Femur (tissue), 1 donor: Measurements from ENCODE around the gene NRN1.
"Not testable (repeated sequence)": the region's sequence is repeated elsewhere in the genome, so short reads cannot be mapped to it uniquely, and the experiment has no call there.

ENCODE experiments used
- DNase-seq: peaks from one replicate; pipeline ENCODE4 v3.0.0-alpha.2; 2017

Gene NRN1, protein sequence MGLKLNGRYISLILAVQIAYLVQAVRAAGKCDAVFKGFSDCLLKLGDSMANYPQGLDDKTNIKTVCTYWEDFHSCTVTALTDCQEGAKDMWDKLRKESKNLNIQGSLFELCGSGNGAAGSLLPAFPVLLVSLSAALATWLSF

DNA sequence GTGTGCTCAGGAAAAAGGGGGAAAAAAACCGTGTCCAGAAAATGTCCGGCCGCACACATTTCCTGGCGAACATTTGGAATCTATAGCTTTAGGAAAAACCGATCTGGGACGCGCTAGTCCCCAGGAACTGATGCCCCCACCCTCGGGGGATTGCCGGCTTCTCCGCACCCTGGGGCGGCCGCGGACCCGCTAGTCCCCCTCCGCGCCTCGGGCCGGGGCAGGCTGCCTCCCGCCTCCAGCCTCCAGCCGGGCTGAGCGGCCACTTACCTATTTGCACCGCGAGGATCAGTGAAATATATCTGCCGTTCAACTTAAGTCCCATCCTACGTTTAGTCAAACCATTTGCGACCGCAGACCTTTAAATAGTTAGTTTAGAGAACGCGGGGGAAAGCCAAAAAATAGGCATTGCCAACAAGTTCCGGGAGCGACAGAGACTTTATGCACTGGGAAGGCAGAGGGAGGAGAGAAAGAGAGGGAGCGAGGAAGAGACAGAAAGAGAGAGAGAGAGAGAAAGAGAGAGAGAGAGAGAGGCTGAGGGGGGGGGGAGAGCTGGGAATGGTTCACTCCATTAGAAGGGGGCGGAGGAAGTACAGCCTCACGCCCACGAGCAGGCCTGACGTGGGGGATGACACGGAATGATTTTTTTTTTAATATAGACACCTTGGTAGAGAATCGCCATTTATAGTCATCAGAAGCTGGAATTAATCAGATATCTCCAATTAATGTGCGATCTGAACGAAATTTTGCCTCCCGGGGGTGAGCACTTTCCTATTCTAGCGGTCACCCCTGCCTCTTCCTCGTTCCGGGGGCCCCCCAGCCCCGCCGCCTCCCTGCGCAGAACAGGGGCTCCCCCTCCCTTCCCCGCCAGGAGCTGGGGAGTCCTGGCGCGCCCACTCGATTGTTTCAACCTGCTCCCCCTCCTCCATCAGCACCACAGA lies at the start of gene NRN1:
Gene NRN1, minus strand, starts transcription at position 498 of the 938 bp plus-strand sequence. Its CDS starts 176 bp downstream, at position 322.
- peak; percentile 33 for DNase-seq

DNA sequence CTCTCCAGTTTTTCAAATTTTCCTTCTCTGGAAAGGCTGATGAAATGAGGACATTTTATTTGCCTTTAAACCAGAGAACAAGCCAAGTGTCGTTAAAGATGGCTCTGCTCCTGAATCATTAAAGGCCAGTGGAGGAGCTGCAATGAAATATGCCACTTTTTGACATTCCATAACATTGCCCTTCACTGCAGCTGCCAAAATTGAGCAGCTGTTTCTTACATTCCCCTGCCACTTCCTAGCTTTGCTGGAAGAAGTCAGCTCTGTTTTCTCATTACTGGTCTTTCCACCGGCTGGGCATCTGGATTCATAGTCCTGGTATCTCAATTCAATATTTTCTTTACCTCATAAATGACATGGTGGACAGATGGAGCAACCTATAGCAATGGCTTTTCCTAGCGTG lies 45.5 kb upstream of the NRN1 start:
- no peak for DNase-seq

DNA sequence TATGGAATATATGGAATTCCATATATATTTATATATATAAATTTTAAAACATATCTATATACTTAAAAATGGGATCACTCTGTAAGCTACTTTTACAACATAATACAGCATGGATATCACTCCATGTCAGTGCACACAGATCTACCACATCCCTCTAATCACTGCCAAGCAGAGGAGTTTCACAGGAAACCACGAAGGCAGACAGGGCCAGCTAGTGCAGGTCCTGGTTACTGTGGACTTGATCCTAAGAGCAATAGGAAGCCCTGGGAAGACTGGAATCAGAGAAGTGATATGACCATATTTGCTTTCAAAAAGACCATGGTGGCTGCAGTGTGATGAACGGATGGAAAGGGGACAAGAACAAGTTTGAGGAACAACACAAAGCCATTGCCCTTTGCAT lies 40.0 kb upstream of the NRN1 start:
- no peak for DNase-seq

DNA sequence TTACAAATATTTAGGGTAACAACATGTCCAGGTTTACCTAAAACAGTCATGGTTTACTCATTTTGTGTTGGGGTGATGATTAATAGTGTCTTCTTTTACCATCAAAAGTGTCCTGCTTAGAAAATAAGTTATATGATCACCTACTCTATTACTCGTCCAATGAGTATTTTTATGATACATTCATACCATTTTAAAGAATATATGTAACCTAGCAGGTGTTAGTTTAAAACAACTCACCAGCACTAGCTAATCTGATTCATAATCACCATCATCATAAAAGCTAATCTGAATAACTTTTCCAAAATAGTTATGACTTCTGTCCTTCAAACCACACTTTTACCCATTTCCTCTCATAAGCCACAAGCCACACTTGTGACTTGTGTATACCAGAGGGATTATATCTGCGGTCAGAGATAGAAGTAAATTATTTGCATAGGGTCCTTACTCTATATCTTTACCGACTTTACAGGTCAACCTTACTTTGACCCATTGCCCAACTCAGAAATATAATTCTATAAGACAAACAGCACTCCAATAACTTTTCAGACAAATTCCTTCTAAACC lies 33.3 kb upstream of the NRN1 start:
- no peak for DNase-seq

DNA sequence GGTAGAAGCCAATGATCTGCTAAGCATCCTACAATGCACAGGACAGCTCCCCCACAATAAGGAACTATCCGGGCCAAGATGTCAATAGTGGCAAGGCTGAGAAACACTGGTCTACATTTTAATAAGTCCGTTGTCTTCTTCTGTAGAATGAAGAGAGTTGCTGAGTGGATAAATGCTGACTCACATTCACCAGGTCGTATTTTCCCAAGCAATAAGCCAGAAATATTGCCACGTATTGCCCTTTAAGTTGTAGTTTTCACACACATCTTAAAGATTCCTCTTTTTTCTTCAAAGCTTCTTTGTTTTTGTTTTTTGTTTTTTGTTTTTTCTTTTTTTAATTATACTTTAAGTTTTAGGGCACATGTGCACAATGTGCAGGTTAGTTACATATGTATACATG lies 30.5 kb upstream of the NRN1 start:
- no peak for DNase-seq

DNA sequence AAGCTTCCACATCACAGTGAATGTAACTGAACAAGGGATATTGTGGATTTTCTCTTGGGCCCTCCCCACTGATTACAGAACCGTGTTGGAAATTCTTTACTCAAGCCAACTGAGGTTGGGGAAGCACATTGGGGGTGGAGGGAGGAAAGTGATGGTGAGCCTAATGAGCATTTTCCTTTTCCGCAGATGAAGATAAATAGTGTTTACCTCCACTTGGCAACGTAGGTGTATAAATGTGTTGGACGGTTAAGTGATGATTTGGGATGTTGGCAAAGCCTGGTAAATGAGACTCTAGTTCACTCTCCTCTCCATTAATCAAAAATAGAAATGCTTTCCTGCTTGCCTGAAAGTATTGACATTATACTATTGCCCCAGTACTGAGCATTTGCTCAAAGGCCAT lies 27.1 kb upstream of the NRN1 start:
- no peak for DNase-seq

DNA sequence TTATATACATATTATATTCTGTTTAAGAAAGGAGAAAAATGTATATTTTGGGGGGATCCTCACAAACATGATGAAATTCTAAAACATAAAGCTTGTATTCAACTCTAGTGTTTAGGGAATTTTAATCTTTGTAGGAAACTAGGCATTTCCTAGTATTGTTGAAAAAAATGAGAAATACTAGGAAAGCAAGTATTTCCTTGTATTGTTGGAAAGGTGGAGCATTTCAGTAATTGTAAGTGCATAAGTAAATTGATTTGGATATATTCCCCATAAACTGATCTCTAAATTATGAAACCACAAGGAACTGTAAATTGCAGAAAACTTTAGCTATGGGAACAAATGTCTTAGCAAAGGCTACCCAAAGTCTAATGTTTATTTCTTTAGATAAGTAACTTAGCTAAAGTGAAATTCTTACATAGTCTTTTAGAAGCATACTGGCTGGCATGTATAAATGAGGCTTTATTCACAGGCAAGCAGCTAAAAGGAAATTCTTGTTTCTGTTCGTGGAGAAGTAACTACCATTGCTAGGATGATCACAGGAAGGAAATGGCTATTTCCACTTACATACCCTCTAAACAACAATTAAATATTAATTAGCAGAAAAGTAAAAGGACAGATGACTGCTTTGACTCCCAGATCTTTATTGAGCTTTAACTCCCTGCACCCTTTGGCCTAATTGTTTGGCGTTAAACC lies 19.9 kb upstream of the NRN1 start:
- DNase-seq, result no peak

DNA sequence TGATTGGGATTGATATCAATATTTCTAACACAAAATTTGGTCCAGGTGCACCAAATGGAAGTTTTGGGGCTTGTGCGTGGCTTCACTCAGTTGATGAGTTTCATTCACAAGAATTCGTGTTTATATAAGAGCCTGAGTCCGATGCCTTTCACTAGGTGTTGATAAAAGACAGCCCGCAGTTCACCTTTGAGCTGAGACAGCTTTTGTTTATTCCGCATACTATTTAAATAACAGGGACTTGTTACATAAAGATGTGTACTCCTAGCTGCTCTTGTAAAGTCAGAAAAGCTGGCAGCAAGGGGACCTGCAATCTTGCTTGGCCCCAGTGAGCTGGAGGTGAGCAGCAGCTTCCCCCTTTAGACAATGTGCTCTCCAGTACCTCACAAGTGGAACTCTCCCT lies 19.0 kb upstream of the NRN1 start:
- no peak for DNase-seq

DNA sequence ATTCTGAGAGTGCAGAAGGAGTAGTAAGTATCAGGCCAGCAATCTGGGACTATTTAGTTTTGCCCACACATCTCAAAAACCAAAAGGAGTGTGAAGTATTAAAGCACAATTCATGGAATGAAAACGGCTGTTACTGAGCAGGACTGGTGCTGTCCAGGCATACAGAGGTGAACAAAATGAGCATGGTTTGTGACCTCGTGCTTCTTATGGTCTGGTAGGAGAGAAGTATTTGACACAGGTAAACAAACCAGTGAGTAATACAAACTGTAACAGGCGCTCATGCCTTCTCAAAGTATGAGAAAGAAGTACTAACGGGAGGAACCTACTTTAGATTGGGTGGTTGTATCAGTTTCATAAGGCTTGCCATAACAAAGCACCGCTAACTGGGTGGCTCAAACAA lies 17.5 kb upstream of the NRN1 start:
- DNase-seq, result no peak

DNA sequence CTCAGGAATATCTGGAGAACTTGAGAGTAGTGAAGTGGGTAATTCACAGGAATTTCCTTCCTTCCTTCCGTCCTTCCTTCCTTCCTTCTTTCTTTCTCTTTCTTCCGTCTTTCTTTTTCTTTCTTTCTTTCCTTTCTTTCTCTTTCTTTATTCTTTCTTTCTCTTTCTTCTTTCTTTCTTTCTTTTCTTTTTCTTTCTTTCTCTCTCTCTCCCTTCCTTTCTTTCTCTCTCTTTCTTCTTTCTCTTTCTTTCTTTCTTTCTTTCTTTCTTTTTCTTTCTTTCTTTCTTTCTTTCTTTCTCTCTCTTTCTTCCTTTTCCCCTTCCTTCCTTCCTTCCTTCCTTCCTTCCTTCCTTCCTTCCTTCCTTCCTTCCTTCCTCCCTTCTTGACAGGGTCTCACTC lies 16.1 kb upstream of the NRN1 start:
- not testable (repeated sequence) for DNase-seq

DNA sequence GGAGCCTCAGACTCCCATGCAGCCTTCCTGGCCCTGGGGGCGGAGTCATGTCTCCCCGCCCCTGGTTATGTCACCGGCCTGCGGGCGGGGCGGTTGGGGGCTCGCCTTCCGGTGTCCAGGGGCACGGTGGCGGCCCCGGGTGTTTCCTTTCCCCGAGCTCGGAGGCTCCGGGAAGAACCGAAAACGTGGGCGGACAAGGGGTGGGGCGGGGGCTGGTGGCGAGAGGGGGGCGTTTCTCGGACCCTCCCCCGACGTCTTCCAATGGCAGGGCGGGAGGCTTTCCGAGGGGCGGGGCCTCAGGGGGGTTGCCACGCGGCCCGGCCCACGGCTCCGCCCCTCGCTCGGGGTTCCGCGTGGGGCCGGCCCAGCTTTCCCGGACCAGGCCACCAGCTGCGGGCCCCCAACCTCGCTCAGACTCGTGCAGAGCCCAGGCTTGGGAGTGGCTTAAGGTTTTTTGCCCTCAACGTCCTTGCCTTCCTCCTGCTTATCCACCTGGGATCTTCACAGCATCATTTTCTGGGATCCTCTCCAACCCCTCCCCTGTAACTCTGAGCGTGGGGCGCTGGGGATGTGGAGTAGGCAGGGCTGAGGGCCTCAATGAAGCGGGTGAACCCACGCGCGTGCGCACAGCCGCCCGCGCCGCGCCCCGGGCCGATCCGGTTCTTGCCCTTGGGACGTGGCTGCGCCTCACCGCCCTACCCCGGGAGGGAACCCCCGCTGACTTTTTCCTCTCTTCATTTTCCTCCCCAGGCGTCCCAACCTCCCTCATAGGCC lies 2.1 kb upstream of the NRN1 start:
- DNase-seq, result peak; percentile 88

DNA sequence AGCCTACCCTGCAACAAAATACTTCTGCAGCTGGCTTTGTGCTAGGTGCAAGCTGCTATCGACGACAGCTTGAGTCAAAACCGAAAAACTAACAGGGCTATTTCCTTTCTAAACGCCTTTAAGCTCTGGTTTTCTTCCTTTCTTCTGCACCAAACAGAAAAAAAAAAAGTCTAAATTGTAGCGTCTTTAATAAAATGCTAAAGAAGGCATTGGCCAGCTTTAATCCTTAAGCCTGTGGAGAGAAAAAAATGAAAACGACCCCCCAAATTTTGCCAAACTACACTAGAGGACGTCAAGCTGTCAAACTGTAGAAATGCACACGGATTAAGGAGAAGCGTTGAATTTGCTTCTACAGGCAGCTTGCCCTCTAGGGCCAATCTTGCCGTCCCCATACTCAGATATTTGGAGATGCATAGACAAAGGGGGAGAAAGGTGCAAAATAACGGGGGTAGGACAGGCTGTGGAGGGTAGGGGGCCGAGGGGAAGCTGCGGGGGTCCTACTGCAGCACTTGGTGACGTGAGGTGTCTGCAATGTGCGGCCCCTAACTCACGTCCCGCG lies 1.4 kb upstream of the NRN1 start:
- DNase-seq, result no peak

DNA sequence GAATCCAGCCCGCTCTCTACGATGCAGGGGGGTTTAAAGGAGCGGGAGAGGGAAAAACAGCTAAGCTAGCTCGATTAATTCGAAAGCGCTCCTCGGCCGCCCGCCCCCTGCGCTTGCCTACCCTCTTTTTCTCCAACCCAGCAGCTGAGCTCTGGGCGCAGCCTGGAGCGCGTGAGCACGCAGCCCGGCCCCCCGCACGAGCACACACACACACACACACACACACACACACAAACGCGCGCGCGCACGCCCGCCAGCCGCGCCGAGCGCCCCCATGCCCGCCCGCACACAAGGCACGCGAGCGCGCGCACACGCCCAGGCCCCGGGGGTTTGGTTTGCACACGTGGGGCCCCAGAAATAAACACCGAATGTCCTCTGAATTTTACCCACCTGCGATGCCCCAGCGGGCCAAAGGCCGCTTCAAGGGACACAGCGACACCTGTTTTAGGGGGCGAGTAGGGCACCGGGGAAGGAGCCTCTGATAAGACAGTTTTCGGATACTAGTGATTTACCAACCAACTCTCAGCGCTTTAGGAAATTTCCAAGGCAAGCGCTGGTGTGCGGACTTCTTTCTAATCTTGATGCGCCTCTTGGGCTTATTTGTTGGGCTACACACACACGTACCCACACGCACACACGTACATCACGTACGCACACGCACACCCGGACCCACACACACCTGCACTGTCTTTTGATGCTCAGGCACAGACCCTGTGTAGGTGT lies 802 bp upstream of the NRN1 start:
- peak; percentile 61 for DNase-seq

DNA sequence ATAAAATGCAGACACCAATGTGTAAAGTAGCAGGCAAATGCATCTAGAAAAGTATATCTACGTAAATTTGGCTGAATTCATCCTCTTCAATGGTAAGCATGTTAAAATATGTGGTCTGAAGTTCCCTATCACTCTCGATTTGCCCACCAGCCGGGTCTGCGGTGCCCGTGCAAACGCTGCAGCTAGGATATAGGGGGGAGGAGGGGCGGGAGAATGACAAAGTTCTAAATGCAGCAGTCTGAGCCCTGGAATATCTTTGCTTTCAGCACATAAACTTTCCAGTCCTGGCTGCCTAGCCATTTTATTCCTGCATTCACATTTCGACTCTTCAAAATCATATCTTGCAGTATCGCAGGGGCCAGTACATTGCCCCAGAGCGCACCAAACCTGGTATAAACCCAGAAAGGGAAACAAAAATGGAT lies 708 bp downstream of the NRN1 start:
- DNase-seq, result no peak

DNA sequence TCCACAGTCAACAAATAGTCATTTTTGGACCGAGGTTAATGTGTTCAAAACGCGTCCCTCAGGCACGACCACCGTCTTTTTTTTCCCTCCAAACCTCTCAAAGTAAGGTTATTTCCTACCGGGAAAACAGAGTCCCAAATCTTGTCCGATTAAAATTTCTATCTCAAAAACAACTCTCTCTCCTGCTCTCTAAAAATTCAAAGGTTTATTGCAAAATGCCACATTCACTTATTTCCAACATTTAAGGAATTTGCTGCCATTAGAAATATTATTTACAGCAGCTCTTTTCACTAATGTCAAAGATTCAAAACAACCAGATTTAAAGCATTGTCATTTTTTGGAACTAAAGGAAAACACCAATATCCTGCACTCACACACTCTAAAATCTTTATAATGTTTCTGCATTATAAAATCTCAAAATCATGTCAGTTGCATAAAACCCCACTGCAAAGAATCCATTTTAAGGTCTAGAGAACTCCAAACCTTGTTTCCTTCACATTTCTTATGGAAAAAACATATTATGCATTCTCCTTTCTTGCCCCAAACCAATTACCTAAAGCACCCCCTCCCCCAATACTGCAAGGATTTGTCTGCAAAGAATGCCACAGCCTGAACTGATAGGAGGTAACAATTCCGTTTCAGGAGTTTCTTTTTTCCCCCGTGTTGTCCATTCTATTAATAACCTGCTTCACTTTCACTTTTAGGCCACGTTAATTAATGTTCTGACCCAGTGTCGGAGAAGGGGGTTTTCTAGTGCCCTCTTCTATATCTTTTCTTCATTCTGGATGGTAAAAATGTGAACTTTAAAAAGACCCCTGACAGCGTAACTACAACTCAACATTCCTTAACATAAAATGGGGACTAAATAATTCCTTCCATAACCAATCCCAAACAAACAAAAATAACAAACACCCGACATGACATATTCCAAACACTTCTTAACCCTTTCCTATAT lies 1.4 kb downstream of the NRN1 start:
- no peak for DNase-seq

DNA sequence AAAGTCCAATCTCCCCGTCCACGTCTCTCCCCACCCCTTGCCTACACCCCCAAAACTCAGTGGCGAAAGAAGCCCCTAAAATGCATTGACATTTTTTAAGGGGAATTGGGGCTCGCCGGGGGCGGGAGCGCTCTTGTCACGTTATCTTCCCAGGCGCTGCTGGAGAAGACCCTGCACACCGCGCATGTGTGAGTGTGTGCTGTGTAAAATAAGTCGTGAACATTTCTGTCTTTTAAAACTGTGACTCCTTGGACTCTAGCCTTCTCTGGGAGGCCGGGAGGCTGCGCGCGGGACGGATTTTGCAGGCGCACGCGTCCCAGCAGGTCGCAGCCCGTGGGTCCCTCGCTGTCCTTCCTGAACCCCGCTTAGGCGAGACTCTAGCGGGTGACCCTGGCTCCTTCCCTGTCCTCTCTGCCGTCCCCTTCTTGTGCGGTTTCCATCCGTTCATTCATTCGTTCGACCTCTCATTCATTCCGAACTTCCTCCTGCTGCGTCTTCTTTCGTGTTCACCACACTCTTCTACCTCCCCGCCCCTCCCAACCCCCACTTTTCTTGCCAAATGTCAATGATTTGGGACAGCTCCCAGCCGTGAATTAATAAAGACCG lies 2.2 kb downstream of the NRN1 start:
- DNase-seq, result peak; percentile 48

DNA sequence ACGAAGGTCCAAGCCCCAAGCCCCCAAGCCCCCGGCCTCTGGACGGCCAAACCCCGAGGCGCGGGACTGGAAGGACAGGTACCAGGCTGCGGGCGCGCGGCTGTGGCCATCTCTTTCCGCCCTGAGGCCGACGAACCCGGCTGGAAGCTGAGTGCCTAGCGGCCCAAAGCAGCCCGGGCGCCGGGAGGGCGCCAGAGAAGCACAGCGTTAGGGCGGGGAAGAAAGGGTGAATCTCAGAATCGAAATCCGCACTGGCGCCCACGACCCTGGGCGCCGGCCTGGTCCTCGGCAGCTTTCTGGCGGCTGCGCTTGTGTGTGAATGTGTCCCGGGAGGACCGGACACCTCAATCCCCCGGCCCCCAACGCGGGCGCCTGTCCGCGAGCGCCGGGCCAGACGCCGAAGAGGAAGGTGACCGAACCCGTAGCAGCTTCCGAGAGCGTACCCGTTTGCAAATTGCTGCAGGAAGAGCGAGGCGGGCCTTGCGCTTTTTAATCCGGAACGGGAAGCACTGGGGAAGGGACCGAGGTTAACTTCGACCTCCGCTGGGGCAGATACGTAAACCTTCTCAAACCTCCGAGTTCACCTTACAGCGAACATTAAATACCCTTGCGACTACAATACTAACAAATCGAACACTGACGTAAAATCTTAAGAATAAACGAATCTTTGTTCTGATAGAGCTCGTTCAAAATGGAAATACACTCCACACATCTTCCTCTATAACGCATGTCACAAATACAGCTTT lies 2.9 kb downstream of the NRN1 start:
- DNase-seq, result peak; percentile 56

DNA sequence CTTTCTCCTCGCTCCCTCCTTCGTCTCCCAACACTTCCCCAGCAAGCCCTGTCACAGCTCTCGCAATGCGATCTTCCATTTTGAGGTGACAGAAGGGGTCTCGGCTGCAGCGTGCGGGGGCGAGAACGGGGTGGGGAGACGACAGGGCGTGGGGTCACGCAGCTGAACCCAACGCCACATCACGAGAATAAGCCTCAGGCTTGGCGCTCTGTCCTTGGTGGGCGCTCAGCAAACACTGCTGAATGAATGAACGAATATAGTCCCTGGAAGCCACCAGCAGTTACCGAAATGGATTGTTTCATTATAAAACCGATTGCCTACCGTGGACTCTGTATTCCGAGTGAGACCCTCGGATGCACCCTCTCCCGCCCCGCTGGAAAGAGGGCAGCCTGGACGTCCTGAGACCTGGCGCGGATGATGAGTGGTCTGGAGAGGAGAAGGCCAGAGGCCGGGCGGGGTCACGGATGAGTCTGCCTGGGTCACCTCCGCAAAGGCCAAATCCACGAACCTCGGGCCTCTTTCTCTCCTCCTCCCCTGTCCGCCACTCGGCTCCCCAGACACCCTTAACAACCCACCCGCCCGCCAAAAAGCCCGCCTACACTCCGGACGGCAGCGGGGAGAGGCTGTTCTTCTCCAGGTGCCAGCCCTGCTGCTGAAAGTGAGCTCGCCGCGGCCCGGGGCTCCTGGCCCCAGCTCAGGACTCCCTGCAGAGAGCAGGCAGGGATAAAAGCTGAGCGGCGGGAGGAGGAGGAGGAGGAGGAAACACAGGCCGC lies 3.7 kb downstream of the NRN1 start:
- peak; percentile 34 for DNase-seq
